H9 (cell line): ENCODE results near the gene MERTK. TPM values are rescaled to one million over a fixed set of nuclear protein-coding genes. Genes with fewer than 3 reads are reported as not detected.

Experiments
- DNase-seq: peaks from one replicate; pipeline ENCODE4 v3.0.0-alpha.2; 2017
- H2AFZ ChIP-seq: one replicate; pipeline ENCODE4 v1.6.1; 2013; ENCODE audit warnings: mild to moderate bottlenecking, low read length, control low read depth, moderate library complexity
- H2AK5ac ChIP-seq: 2 replicates; pipeline ENCODE4 v1.6.1; 2013; ENCODE audit warnings: low read length, control low read depth, mixed read lengths; ENCODE audit not compliant: insufficient read length
- H2BK120ac ChIP-seq: one replicate; pipeline ENCODE4 v1.6.1; 2013; ENCODE audit warnings: low read depth, mild to moderate bottlenecking, low read length, control low read depth, inconsistent platforms; ENCODE audit not compliant: poor library complexity, severe bottlenecking
- H2BK12ac ChIP-seq: 2 replicates; pipeline ENCODE4 v1.6.1; 2013; ENCODE audit warnings: low read length, control low read depth, mixed read lengths, low read depth; ENCODE audit not compliant: insufficient read length
- H2BK15ac ChIP-seq: 2 replicates; pipeline ENCODE4 v1.6.1; 2013; ENCODE audit warnings: low read depth, low read length, control low read depth
- H2BK20ac ChIP-seq: one replicate; pipeline ENCODE4 v1.6.1; 2013; ENCODE audit warnings: low read depth, mild to moderate bottlenecking, low read length, control low read depth, inconsistent platforms; ENCODE audit not compliant: poor library complexity, severe bottlenecking
- H2BK5ac ChIP-seq: 2 replicates; pipeline ENCODE4 v1.6.1; 2013; ENCODE audit warnings: low read length, control low read depth, mixed read lengths; ENCODE audit not compliant: insufficient read length
- H3K14ac ChIP-seq: 2 replicates; pipeline ENCODE4 v1.6.1; 2013; ENCODE audit warnings: low read length, control low read depth; ENCODE audit not compliant: insufficient read depth
- H3K18ac ChIP-seq: 2 replicates; pipeline ENCODE4 v1.6.1; 2013; ENCODE audit warnings: low read depth, mild to moderate bottlenecking, mixed read lengths, low read length, control low read depth; ENCODE audit not compliant: insufficient read length
- H3K23ac ChIP-seq: 2 replicates; pipeline ENCODE4 v1.6.1; 2013; ENCODE audit warnings: low read length, control low read depth, mixed read lengths, low read depth; ENCODE audit not compliant: insufficient read length
- H3K23me2 ChIP-seq: 2 replicates; pipeline ENCODE4 v1.6.1; 2013; ENCODE audit warnings: low read depth, mild to moderate bottlenecking, mixed read lengths, low read length, control low read depth; ENCODE audit not compliant: insufficient read length, poor library complexity, severe bottlenecking
- H3K27ac ChIP-seq: 2 replicates; pipeline ENCODE4 v1.5.1; 2013; ENCODE audit warnings: low read length, control low read depth, mixed read lengths, low read depth; ENCODE audit not compliant: insufficient read length
- H3K27me3 ChIP-seq: 2 replicates; pipeline ENCODE4 v1.6.1; 2013; ENCODE audit warnings: low read length, control low read depth, inconsistent platforms; ENCODE audit not compliant: insufficient read depth
- H3K4ac ChIP-seq: 2 replicates; pipeline ENCODE4 v1.6.1; 2013; ENCODE audit warnings: low read depth, mild to moderate bottlenecking, control low read depth, inconsistent platforms, low read length, moderate library complexity
- H3K4me1 ChIP-seq: 2 replicates; pipeline ENCODE4 v1.6.1; 2013; ENCODE audit warnings: low read length, control low read depth, inconsistent platforms; ENCODE audit not compliant: insufficient read depth
- H3K4me2 ChIP-seq: 2 replicates; pipeline ENCODE4 v1.6.1; 2013; ENCODE audit warnings: low read length, control low read depth, mixed read lengths; ENCODE audit not compliant: insufficient read length, insufficient read depth
- H3K56ac ChIP-seq: 2 replicates; pipeline ENCODE4 v1.6.1; 2013; ENCODE audit warnings: low read depth, mild to moderate bottlenecking, mixed read lengths, low read length, control low read depth; ENCODE audit not compliant: insufficient read length
- H3K79me1 ChIP-seq: 2 replicates; pipeline ENCODE4 v1.6.1; 2013; ENCODE audit warnings: low read depth, mild to moderate bottlenecking, moderate library complexity, low read length, control low read depth, inconsistent platforms; ENCODE audit not compliant: insufficient read depth, poor library complexity, severe bottlenecking
- H3K79me2 ChIP-seq: 2 replicates; pipeline ENCODE4 v1.6.1; 2013; ENCODE audit warnings: low read length, control low read depth, inconsistent platforms; ENCODE audit not compliant: insufficient read depth
- H3K9ac ChIP-seq: 2 replicates; pipeline ENCODE4 v1.6.1; 2013; ENCODE audit warnings: low read length, control low read depth, mixed read lengths; ENCODE audit not compliant: insufficient read length; ENCODE audit errors: extremely low read depth
- H3K9me3 ChIP-seq: one replicate; pipeline ENCODE4 v1.6.1; 2013; ENCODE audit warnings: low read depth, low read length, inconsistent platforms; ENCODE audit not compliant: control insufficient read depth
- H3T11ph ChIP-seq: one replicate; pipeline ENCODE4 v1.6.1; 2013; ENCODE audit warnings: mild to moderate bottlenecking, low read length, control low read depth, inconsistent platforms
- H4K20me1 ChIP-seq: one replicate; pipeline ENCODE4 v1.6.1; 2013; ENCODE audit not compliant: control insufficient read depth, insufficient read length, insufficient read depth
- H4K5ac ChIP-seq: 2 replicates; pipeline ENCODE4 v1.6.1; 2013; ENCODE audit warnings: low read depth, mild to moderate bottlenecking, mixed read lengths, low read length, control low read depth; ENCODE audit not compliant: insufficient read length
- H4K8ac ChIP-seq: replicated peaks from 2 replicates; pipeline ENCODE4 v1.6.1; 2013; ENCODE audit warnings: low read length, control low read depth, mixed read lengths, low read depth; ENCODE audit not compliant: insufficient read length
- H4K91ac ChIP-seq: 2 replicates; pipeline ENCODE4 v1.6.1; 2013; ENCODE audit warnings: low read depth, mild to moderate bottlenecking, moderate library complexity, mixed read lengths, low read length, control low read depth; ENCODE audit not compliant: insufficient read length
- H3K27ac Mint-ChIP-seq, 3 experiments: 2 replicates in 2 of 3; 3 replicates in 1 of 3; pipeline ENCODE4 v1.8.0; 2020 to 2021; ENCODE audit warnings: mixed read lengths in 3 of 3, mild to moderate bottlenecking in 1 of 3, moderate library complexity in 1 of 3
- H3K27me3 Mint-ChIP-seq: 2 replicates; pipeline ENCODE4 v1.8.0; 2021; ENCODE audit warnings: low read depth, mild to moderate bottlenecking, moderate library complexity, mixed read lengths
- H3K36me3 Mint-ChIP-seq, 3 experiments: 2 replicates in 2 of 3; 3 replicates in 1 of 3; pipeline ENCODE4 v1.8.0; 2020 to 2021; ENCODE audit warnings: low read depth in 3 of 3, mixed read lengths in 3 of 3; ENCODE audit not compliant: insufficient read depth in 1 of 3
- H3K4me1 Mint-ChIP-seq, 2 experiments: 2 replicates each; pipeline ENCODE4 v1.8.0; 2020; ENCODE audit warnings: mixed read lengths in 2 of 2
- H3K4me3 Mint-ChIP-seq, 2 experiments: 2 replicates in 1 of 2; 3 replicates in 1 of 2; pipeline ENCODE4 v1.8.0; 2020 to 2021; ENCODE audit warnings: mild to moderate bottlenecking in 2 of 2, mixed read lengths in 2 of 2, moderate library complexity in 1 of 2
- H3K9me3 Mint-ChIP-seq, 2 experiments: 2 replicates in 1 of 2; 3 replicates in 1 of 2; pipeline ENCODE4 v1.8.0; 2020; ENCODE audit warnings: mild to moderate bottlenecking in 2 of 2, mixed read lengths in 2 of 2, moderate library complexity in 1 of 2
- WGBS: extraction: QIAGEN DNeasy Blood & Tissue Kit; methylation state at CpG from one replicate; pipeline ENCODE4 v1.1.7; 2013; ENCODE audit warnings: missing lambda C conversion rate, low lambda C conversion rate, mixed read lengths; ENCODE audit not compliant: insufficient read length; ENCODE audit errors: extremely low coverage; 5-methylcytosine and 5-hydroxymethylcytosine counted together
- total RNA-seq: library from RNA; stranded (reverse); gene quantifications from 2 replicates; pipeline ENCODE4 v1.2.1, GENCODE V29; 2021
- TF ChIP-seq, protein P1 (sequence below): fragments of 200-600 bp; sonication (generic); conservative IDR thresholded peaks from 3 replicates; pipeline ENCODE4 v1.8.0; 2021; ENCODE audit warnings: antibody characterized with exemption, mild to moderate bottlenecking

MERTK gene
- total RNA-seq, 1 experiment from 2014 or later, result 4.8 TPM

DNA sequence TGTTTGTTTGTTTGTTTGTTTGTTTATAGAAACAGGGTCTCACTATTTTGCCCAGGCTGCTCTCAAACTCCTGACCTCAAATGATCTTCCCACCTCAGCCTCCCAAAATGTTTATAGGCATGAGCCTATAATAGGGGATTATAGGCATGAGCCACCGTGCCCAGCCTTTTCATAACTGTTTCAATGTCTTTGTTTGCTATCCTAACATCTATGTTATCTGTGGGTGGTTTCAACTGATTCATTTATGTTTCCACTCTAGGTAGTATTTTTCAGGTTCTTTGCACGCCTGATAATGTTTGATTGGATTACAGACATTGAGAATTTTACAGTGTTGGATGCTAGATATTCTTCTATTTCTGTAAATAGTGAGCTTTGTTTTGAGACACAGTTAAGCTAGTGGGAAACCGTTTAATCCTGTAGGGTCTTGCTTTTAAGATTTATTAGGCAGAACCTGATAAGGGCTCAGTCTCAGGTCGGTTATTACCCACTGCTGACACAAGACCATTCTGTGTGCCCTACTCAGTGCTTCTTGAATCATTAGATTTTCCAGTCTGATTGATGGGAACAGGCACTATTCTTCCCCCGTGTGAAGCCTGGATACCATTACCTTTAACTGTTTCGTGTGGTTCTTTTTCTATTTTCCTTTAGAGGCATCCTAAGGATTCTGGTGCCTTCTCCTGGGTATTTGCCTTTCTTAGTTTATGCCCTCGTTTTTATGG, 80.2 kb downstream of the MERTK start:
- H3K4me3 Mint-ChIP-seq, result no peak overlapping the region
- WGBS, result no CpG with 5 or more reads among the region's 7 CpGs
- no peak overlapping the region for H3K14ac ChIP-seq
- H3K4me2 ChIP-seq, result no peak overlapping the region
- no peak for DNase-seq
- no peak overlapping the region for H2BK5ac ChIP-seq
- peaks cover 6 to 10% of the 10 kb centered on the region in 2 experiments; a peak in 4 of 5 replicates for H3K9me3 Mint-ChIP-seq
- H3K56ac ChIP-seq, result no peak overlapping the region
- H2AK5ac ChIP-seq, result no peak overlapping the region
- H3T11ph ChIP-seq, result no peak overlapping the region
- no peaks in the 10 kb centered on the region for H3K23me2 ChIP-seq
- no peak overlapping the region for H3K23ac ChIP-seq
- H3K27me3 Mint-ChIP-seq, result no peaks in the 10 kb centered on the region
- H4K20me1 ChIP-seq, result no peaks in the 10 kb centered on the region
- H4K91ac ChIP-seq, result no peak overlapping the region
- H3K27ac ChIP-seq, result no peak overlapping the region
- no peaks in the 10 kb centered on the region; a peak in 2 of 4 replicates for H3K4me1 Mint-ChIP-seq
- H3K27ac Mint-ChIP-seq, result no peak overlapping the region
- H2BK120ac ChIP-seq, result no peak overlapping the region
- peaks cover 17 to 31% (median 25%) of the 10 kb centered on the region in 3 experiments for H3K36me3 Mint-ChIP-seq
- H3K9me3 ChIP-seq, result no peaks in the 10 kb centered on the region
- no peaks in the 10 kb centered on the region for H3K79me2 ChIP-seq
- no peak overlapping the region for H3K18ac ChIP-seq
- H2BK20ac ChIP-seq, result no peak overlapping the region
- H2BK12ac ChIP-seq, result no peak overlapping the region
- H3K4ac ChIP-seq, result no peak overlapping the region
- no peak overlapping the region for H4K5ac ChIP-seq
- no peak overlapping the region for H2BK15ac ChIP-seq
- TF ChIP-seq, protein P1, sequence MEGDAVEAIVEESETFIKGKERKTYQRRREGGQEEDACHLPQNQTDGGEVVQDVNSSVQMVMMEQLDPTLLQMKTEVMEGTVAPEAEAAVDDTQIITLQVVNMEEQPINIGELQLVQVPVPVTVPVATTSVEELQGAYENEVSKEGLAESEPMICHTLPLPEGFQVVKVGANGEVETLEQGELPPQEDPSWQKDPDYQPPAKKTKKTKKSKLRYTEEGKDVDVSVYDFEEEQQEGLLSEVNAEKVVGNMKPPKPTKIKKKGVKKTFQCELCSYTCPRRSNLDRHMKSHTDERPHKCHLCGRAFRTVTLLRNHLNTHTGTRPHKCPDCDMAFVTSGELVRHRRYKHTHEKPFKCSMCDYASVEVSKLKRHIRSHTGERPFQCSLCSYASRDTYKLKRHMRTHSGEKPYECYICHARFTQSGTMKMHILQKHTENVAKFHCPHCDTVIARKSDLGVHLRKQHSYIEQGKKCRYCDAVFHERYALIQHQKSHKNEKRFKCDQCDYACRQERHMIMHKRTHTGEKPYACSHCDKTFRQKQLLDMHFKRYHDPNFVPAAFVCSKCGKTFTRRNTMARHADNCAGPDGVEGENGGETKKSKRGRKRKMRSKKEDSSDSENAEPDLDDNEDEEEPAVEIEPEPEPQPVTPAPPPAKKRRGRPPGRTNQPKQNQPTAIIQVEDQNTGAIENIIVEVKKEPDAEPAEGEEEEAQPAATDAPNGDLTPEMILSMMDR, result no peak
- no peaks in the 10 kb centered on the region for H3K79me1 ChIP-seq
- H4K8ac ChIP-seq, result no peak overlapping the region
- no peaks in the 10 kb centered on the region for H3K4me1 ChIP-seq
- H3K9ac ChIP-seq, result no peak overlapping the region
- no peaks in the 10 kb centered on the region for H3K27me3 ChIP-seq
- H2AFZ ChIP-seq, result no peak overlapping the region
